Measurements from ENCODE around the gene CATSPER3. TPM values are rescaled to one million over a fixed set of nuclear protein-coding genes. Genes with fewer than 3 reads are reported as not detected.

CATSPER3 gene
- total RNA-seq, 1 experiment from 2014 or later, result 0.37 TPM

GRCh38 chr5:134949316-134949715 lies 18.4 kb upstream of the CATSPER3 start:
- Mint-ChIP-seq H3K4me1 (no peaks in the 10 kb centered on the region), H3K9me3 (peaks cover 6% of the 10 kb centered on the region), H3K27me3 (ENCODE audit: low read depth) (no peaks in the 10 kb centered on the region), H3K36me3 (peaks cover 6% of the 10 kb centered on the region), H3K4me3 (no peak overlapping the region), H3K27ac (no peak overlapping the region)
- TF ChIP-seq FOXK1 (CRISPR knock-in tag; IDR thresholded peaks at IDR 0.05), result no peak
- no peak for TF ChIP-seq ZSCAN18 (CRISPR knock-in tag; IDR thresholded peaks at IDR 0.05)
- no peak for TF ChIP-seq FOXP1 (CRISPR knock-in tag; IDR thresholded peaks at IDR 0.05; ENCODE audit: borderline replicate concordance)
- TF ChIP-seq, protein P1, sequence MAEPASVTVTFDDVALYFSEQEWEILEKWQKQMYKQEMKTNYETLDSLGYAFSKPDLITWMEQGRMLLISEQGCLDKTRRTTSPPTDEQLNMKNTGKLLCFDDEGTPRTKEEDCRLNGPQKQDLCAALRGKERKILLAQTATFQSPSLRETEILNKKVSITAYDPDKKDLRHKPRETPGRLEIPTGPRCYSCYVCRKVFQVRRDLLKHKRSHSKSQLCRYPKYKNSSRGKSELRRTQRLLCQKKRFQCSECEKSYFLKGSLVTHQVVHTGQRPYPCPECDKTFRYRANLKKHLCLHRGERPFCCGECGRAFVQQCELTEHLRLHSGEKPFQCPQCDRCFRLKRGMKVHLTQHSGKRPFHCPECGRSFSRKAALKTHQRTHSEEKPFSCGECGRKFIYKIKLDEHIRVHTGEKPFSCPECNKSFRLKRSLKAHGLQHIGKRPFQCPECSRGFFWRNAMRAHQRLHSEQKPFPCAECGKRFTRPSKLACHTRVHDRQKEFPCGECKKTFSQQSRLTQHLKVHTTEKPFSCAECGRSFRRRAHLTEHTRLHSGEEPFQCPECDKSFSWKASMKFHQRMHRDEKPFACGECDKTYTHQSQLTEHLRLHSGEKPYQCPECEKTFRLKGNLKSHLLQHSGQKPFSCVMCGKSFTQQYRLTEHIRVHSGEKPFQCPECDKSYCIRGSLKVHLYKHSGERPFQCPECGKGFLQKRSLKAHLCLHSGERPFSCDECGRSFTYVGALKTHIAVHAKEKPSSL (CRISPR knock-in tag; conservative IDR thresholded peaks at IDR 0.05), result no peak
- TF ChIP-seq TCF7 (CRISPR knock-in tag; IDR thresholded peaks at IDR 0.05; ENCODE audit: low read depth), result no peak
- no peak for TF ChIP-seq ZNF512 (CRISPR knock-in tag; IDR thresholded peaks at IDR 0.05; ENCODE audit: borderline replicate concordance)
- no peak for TF ChIP-seq CTCF (IDR thresholded peaks at IDR 0.05)
- TF ChIP-seq, protein P2, sequence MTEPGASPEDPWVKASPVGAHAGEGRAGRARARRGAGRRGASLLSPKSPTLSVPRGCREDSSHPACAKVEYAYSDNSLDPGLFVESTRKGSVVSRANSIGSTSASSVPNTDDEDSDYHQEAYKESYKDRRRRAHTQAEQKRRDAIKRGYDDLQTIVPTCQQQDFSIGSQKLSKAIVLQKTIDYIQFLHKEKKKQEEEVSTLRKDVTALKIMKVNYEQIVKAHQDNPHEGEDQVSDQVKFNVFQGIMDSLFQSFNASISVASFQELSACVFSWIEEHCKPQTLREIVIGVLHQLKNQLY (CRISPR knock-in tag; IDR thresholded peaks at IDR 0.05), result no peak
- TF ChIP-seq, protein P3, sequence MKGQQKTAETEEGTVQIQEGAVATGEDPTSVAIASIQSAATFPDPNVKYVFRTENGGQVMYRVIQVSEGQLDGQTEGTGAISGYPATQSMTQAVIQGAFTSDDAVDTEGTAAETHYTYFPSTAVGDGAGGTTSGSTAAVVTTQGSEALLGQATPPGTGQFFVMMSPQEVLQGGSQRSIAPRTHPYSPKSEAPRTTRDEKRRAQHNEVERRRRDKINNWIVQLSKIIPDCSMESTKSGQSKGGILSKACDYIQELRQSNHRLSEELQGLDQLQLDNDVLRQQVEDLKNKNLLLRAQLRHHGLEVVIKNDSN (CRISPR knock-in tag; IDR thresholded peaks at IDR 0.05), result no peak
- TF ChIP-seq MXD4 (CRISPR knock-in tag; IDR thresholded peaks at IDR 0.05; ENCODE audit: borderline replicate concordance), result no peak
- no peak for TF ChIP-seq JAZF1 (CRISPR knock-in tag; IDR thresholded peaks at IDR 0.05)
- no peak for TF ChIP-seq ELF4 (CRISPR knock-in tag; IDR thresholded peaks at IDR 0.05; ENCODE audit: low read depth)
- no peak for TF ChIP-seq ZNF121 (CRISPR knock-in tag; IDR thresholded peaks at IDR 0.05)
- no peak for TF ChIP-seq ZNF219 (CRISPR knock-in tag; IDR thresholded peaks at IDR 0.05; ENCODE audit: borderline replicate concordance)
- TF ChIP-seq CBFB (CRISPR knock-in tag; IDR thresholded peaks at IDR 0.05; ENCODE audit: low read depth), result no peak
- TF ChIP-seq GTF2I (CRISPR knock-in tag; conservative IDR thresholded peaks at IDR 0.05), result no peak
- ATAC-seq (no peak), DNase-seq (ENCODE audit: low spot score) (no peak)
- CTCF ChIA-PET, result interaction anchor here (1.4 kb wide), 1 partner anchor 32 kb away, joined by 4 read pairs; no protein-coding TSS in a partner anchor
- POLR2A ChIA-PET, result interaction anchor here (0.7 kb wide), 1 partner anchor 117 kb away, joined by 3 read pairs; no protein-coding TSS in a partner anchor

Data from WTC11 (cell line).